GM23248 (cell line): ENCODE data around the gene GPR3.

Experiments
- EZH2 ChIP-seq: fragments of 200-600 bp; sonication (generic); IDR thresholded peaks from 2 replicates; pipeline ENCODE4 v1.6.1; 2018; ENCODE audit warnings: antibody characterized with exemption, mild to moderate bottlenecking; ENCODE audit not compliant: insufficient read depth, poor library complexity, severe bottlenecking
- EZH2phosphoT487 ChIP-seq: fragments of 200-600 bp; sonication (generic); IDR thresholded peaks from 2 replicates; pipeline ENCODE4 v1.6.1; 2018; ENCODE audit warnings: antibody characterized with exemption, moderate library complexity, mild to moderate bottlenecking, low read depth; ENCODE audit not compliant: insufficient read depth

GRCh38 chr1:27380766-27381733 is 11.4 kb upstream of the GPR3 start:
- TF ChIP-seq EZH2 (no peak), EZH2phosphoT487 (no peak)
